ENCODE measurements around the gene GBP2. TPM values are rescaled to one million over a fixed set of nuclear protein-coding genes. Genes with fewer than 3 reads are reported as not detected.

GBP2 gene
- total and polyA plus RNA-seq, 4 donors: 7.4 to 18.2 (median 14.1) TPM

DNA sequence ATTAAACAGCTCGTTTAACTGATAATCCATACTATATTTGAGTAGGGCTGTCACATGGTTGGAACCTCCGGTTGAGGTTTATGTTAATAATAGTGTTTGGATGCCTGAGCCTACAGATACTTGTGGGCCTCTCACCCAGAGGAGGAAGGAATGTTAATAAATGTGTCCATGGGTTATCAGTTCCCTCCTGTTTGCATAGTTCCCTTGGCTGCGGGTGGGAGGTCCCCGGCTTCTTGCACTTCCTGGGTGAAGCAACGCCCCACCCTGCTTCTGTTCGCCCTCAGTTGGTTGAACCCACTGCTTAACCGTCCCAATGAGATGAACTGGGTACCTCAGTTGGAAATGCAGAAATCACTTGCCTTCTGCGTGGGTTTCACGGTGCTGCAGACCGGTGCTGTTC lies 37.3 kb downstream of the GBP2 start:
- no peak overlapping the region for H3K9ac ChIP-seq (ENCODE audit: low read depth in 1 of 2, low read length in 2 of 2)
- 80% methylated on average over 10 of the region's 10 CpGs for WGBS
- no peak for TF ChIP-seq YY1 (IDR thresholded peaks at IDR 0.05)
- no peaks in the 10 kb centered on the region for H3K36me3 ChIP-seq (ENCODE audit: control insufficient read depth in 4 of 4, insufficient read depth in 3 of 4, low read depth in 1 of 4, low read length in 3 of 4)
- no peaks in the 10 kb centered on the region for H3K27me3 ChIP-seq (ENCODE audit: control insufficient read depth in 4 of 4, insufficient read depth in 4 of 4, low read length in 3 of 4)
- H3K27ac ChIP-seq (ENCODE audit: low read depth in 1 of 2, low read length in 2 of 2): no peak overlapping the region
- no peaks in the 10 kb centered on the region for H3K9me3 ChIP-seq (ENCODE audit: control insufficient read depth in 4 of 4, low read length in 3 of 4)
- H3K4me1 ChIP-seq (ENCODE audit: control insufficient read depth in 4 of 4, insufficient read depth in 4 of 4, low read length in 3 of 4): peaks cover 0 to 1% (median 0%) of the 10 kb centered on the region in 4 donors
- H3K4me3 ChIP-seq (ENCODE audit: low read depth in 1 of 3, low read length in 3 of 3): no peak overlapping the region
- DNase-seq (ENCODE audit: low spot score): no peak

DNA sequence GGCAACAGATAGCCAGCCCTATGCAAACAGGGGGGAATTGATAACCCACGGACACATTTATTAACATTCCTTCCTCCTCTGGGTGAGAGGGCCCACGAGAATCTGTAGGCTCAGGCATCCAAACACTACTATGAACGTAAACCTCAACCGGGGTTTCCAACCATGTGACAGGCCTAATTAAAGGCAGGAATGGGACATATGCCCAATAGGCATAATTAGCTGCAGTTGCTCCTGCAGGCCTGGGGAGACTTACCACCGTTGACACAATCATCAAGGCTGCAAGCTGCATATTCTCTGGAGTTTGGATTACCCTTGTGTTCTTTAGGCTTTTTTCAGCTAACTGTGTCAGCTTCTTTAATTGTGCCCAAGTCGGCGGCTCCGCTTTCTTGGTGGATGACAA lies 38.7 kb downstream of the GBP2 start:
- Histone ChIP-seq H3K9me3 (ENCODE audit: control insufficient read depth in 4 of 4, low read length in 3 of 4) (no peaks in the 10 kb centered on the region), H3K36me3 (ENCODE audit: control insufficient read depth in 4 of 4, insufficient read depth in 3 of 4, low read depth in 1 of 4, low read length in 3 of 4) (no peaks in the 10 kb centered on the region), H3K27me3 (ENCODE audit: control insufficient read depth in 4 of 4, insufficient read depth in 4 of 4, low read length in 3 of 4) (no peaks in the 10 kb centered on the region), H3K4me3 (ENCODE audit: low read depth in 1 of 3, low read length in 3 of 3) (no peak overlapping the region), H3K27ac (ENCODE audit: low read depth in 1 of 2, low read length in 2 of 2) (no peak overlapping the region), H3K9ac (ENCODE audit: low read depth in 1 of 2, low read length in 2 of 2) (no peak overlapping the region), H3K4me1 (ENCODE audit: control insufficient read depth in 4 of 4, insufficient read depth in 4 of 4, low read length in 3 of 4) (peaks cover 0 to 1% (median 0%) of the 10 kb centered on the region in 4 donors)
- TF ChIP-seq, protein P1, sequence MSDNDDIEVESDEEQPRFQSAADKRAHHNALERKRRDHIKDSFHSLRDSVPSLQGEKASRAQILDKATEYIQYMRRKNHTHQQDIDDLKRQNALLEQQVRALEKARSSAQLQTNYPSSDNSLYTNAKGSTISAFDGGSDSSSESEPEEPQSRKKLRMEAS (IDR thresholded peaks at IDR 0.05): no peak
- no peak for TF ChIP-seq NR2F2 (IDR thresholded peaks at IDR 0.05)
- TF ChIP-seq FOXA1 (IDR thresholded peaks at IDR 0.05): no peak
- no peak for TF ChIP-seq RAD21 (IDR thresholded peaks at IDR 0.05)
- no peak for TF ChIP-seq FOXA2 (IDR thresholded peaks at IDR 0.05)
- no peak for TF ChIP-seq TAF1 (conservative IDR thresholded peaks at IDR 0.05)
- TF ChIP-seq HNF4A (conservative IDR thresholded peaks at IDR 0.05): no peak
- no peak for TF ChIP-seq HNF4G (IDR thresholded peaks at IDR 0.05)
- TF ChIP-seq EGR1 (IDR thresholded peaks at IDR 0.05; ENCODE audit: low read depth in 2 of 2): no peak
- TF ChIP-seq, protein P2, sequence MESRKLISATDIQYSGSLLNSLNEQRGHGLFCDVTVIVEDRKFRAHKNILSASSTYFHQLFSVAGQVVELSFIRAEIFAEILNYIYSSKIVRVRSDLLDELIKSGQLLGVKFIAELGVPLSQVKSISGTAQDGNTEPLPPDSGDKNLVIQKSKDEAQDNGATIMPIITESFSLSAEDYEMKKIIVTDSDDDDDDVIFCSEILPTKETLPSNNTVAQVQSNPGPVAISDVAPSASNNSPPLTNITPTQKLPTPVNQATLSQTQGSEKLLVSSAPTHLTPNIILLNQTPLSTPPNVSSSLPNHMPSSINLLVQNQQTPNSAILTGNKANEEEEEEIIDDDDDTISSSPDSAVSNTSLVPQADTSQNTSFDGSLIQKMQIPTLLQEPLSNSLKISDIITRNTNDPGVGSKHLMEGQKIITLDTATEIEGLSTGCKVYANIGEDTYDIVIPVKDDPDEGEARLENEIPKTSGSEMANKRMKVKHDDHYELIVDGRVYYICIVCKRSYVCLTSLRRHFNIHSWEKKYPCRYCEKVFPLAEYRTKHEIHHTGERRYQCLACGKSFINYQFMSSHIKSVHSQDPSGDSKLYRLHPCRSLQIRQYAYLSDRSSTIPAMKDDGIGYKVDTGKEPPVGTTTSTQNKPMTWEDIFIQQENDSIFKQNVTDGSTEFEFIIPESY (IDR thresholded peaks at IDR 0.05): no peak
- TF ChIP-seq, protein P3, sequence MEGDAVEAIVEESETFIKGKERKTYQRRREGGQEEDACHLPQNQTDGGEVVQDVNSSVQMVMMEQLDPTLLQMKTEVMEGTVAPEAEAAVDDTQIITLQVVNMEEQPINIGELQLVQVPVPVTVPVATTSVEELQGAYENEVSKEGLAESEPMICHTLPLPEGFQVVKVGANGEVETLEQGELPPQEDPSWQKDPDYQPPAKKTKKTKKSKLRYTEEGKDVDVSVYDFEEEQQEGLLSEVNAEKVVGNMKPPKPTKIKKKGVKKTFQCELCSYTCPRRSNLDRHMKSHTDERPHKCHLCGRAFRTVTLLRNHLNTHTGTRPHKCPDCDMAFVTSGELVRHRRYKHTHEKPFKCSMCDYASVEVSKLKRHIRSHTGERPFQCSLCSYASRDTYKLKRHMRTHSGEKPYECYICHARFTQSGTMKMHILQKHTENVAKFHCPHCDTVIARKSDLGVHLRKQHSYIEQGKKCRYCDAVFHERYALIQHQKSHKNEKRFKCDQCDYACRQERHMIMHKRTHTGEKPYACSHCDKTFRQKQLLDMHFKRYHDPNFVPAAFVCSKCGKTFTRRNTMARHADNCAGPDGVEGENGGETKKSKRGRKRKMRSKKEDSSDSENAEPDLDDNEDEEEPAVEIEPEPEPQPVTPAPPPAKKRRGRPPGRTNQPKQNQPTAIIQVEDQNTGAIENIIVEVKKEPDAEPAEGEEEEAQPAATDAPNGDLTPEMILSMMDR (IDR thresholded peaks at IDR 0.05; ENCODE audit: low read depth, low read length, missing input control): no peak
- TF ChIP-seq, protein P4, sequence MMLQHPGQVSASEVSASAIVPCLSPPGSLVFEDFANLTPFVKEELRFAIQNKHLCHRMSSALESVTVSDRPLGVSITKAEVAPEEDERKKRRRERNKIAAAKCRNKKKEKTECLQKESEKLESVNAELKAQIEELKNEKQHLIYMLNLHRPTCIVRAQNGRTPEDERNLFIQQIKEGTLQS (IDR thresholded peaks at IDR 0.05): no peak
- no peak for TF ChIP-seq SP1 (IDR thresholded peaks at IDR 0.05)
- TF ChIP-seq GABPA (IDR thresholded peaks at IDR 0.05 in 1 of 2, conservative IDR thresholded peaks at IDR 0.05 in 1 of 2): no peak
- no peak for TF ChIP-seq JUND (IDR thresholded peaks at IDR 0.05)
- TF ChIP-seq YY1 (IDR thresholded peaks at IDR 0.05): no peak
- TF ChIP-seq, protein P5, sequence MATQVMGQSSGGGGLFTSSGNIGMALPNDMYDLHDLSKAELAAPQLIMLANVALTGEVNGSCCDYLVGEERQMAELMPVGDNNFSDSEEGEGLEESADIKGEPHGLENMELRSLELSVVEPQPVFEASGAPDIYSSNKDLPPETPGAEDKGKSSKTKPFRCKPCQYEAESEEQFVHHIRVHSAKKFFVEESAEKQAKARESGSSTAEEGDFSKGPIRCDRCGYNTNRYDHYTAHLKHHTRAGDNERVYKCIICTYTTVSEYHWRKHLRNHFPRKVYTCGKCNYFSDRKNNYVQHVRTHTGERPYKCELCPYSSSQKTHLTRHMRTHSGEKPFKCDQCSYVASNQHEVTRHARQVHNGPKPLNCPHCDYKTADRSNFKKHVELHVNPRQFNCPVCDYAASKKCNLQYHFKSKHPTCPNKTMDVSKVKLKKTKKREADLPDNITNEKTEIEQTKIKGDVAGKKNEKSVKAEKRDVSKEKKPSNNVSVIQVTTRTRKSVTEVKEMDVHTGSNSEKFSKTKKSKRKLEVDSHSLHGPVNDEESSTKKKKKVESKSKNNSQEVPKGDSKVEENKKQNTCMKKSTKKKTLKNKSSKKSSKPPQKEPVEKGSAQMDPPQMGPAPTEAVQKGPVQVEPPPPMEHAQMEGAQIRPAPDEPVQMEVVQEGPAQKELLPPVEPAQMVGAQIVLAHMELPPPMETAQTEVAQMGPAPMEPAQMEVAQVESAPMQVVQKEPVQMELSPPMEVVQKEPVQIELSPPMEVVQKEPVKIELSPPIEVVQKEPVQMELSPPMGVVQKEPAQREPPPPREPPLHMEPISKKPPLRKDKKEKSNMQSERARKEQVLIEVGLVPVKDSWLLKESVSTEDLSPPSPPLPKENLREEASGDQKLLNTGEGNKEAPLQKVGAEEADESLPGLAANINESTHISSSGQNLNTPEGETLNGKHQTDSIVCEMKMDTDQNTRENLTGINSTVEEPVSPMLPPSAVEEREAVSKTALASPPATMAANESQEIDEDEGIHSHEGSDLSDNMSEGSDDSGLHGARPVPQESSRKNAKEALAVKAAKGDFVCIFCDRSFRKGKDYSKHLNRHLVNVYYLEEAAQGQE (IDR thresholded peaks at IDR 0.05): no peak
- TF ChIP-seq RXRA (IDR thresholded peaks at IDR 0.05): no peak
- DNase-seq (ENCODE audit: low spot score): no peak
- WGBS: 84% methylated on average over 8 of the region's 8 CpGs

Data from liver (tissue), 9 donors.